ENCODE measurements around the gene SGTA.

The SGTA gene

GRCh38 chr19:2774953-2775555 is 8.0 kb downstream of the SGTA start:
- DNase-seq (ENCODE audit: insufficient read length, low spot score): no peak
- no peak for TF ChIP-seq CTCF (IDR thresholded peaks at IDR 0.05; ENCODE audit: insufficient read depth, missing control alignments)
- no peak for FAIRE-seq

- DNase-seq (ENCODE audit: insufficient read length, low spot score) (no peak), FAIRE-seq (no peak)
- TF ChIP-seq CTCF (IDR thresholded peaks at IDR 0.05; ENCODE audit: insufficient read depth, missing control alignments): no peak
Measured at GRCh38 chr19:2774083-2774679, 8.9 kb downstream of the SGTA start.

GRCh38 chr19:2771786-2772674 is 11.0 kb downstream of the SGTA start:
- no peak for TF ChIP-seq CTCF (IDR thresholded peaks at IDR 0.05; ENCODE audit: insufficient read depth, missing control alignments)
- FAIRE-seq (no peak), DNase-seq (ENCODE audit: insufficient read length, low spot score) (no peak)

GRCh38 chr19:2770055-2771013 is 12.7 kb downstream of the SGTA start:
- no peak for TF ChIP-seq CTCF (IDR thresholded peaks at IDR 0.05; ENCODE audit: insufficient read depth, missing control alignments)
- DNase-seq (ENCODE audit: insufficient read length, low spot score) (no peak), FAIRE-seq (no peak)

GRCh38 chr19:2769218-2769617 is 13.9 kb downstream of the SGTA start:
- FAIRE-seq (no peak), DNase-seq (ENCODE audit: insufficient read length, low spot score) (no peak)
- TF ChIP-seq CTCF (IDR thresholded peaks at IDR 0.05; ENCODE audit: insufficient read depth, missing control alignments): no peak

GRCh38 chr19:2768365-2769132 is 14.5 kb downstream of the SGTA start:
- DNase-seq (ENCODE audit: insufficient read length, low spot score): no peak
- FAIRE-seq: no peak
- no peak for TF ChIP-seq CTCF (IDR thresholded peaks at IDR 0.05; ENCODE audit: insufficient read depth, missing control alignments)

Measured in D721Med (cell line).